Esophagus mucosa (tissue), 1 donor: ENCODE data around the gene FZD1. TPM values are rescaled to one million over a fixed set of nuclear protein-coding genes. Genes with fewer than 3 reads are reported as not detected.

ENCODE experiments used
- ATAC-seq: fragments of 200-7000 bp; cut with Tn5 transposase; one replicate; pipeline ENCODE4 v1.9.1; 2020
- total RNA-seq: library from RNA; stranded (reverse); gene quantifications from one replicate; pipeline ENCODE4 v1.2.4, GENCODE V29; 2023
- donor health status: DM: yes; HTN: yes; CAD: no.

FZD1 gene
- total RNA-seq, 1 donor from 2014 or later: 7.1 TPM

DNA sequence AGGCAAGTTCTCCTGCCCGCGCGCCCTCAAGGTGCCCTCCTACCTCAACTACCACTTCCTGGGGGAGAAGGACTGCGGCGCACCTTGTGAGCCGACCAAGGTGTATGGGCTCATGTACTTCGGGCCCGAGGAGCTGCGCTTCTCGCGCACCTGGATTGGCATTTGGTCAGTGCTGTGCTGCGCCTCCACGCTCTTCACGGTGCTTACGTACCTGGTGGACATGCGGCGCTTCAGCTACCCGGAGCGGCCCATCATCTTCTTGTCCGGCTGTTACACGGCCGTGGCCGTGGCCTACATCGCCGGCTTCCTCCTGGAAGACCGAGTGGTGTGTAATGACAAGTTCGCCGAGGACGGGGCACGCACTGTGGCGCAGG lies 1.4 kb downstream of the FZD1 start:
- ATAC-seq: peak; percentile 6

DNA sequence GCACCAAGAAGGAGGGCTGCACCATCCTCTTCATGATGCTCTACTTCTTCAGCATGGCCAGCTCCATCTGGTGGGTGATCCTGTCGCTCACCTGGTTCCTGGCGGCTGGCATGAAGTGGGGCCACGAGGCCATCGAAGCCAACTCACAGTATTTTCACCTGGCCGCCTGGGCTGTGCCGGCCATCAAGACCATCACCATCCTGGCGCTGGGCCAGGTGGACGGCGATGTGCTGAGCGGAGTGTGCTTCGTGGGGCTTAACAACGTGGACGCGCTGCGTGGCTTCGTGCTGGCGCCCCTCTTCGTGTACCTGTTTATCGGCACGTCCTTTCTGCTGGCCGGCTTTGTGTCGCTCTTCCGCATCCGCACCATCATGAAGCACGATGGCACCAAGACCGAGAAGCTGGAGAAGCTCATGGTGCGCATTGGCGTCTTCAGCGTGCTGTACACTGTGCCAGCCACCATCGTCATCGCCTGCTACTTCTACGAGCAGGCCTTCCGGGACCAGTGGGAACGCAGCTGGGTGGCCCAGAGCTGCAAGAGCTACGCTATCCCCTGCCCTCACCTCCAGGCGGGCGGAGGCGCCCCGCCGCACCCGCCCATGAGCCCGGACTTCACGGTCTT lies 1.9 kb downstream of the FZD1 start:
- ATAC-seq: peak; percentile 14

- ATAC-seq: no peak
Measured at GRCh38 chr7:91266689-91267090, 2.5 kb downstream of the FZD1 start.

DNA sequence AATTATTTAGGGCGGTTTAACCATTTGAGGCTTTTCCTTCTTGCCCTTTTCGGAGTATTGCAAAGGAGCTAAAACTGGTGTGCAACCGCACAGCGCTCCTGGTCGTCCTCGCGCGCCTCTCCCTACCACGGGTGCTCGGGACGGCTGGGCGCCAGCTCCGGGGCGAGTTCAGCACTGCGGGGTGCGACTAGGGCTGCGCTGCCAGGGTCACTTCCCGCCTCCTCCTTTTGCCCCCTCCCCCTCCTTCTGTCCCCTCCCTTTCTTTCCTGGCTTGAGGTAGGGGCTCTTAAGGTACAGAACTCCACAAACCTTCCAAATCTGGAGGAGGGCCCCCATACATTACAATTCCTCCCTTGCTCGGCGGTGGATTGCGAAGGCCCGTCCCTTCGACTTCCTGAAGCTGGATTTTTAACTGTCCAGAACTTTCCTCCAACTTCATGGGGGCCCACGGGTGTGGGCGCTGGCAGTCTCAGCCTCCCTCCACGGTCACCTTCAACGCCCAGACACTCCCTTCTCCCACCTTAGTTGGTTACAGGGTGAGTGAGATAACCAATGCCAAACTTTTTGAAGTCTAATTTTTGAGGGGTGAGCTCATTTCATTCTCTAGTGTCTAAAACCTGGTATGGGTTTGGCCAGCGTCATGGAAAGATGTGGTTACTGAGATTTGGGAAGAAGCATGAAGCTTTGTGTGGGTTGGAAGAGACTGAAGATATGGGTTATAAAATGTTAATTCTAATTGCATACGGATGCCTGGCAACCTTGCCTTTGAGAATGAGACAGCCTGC lies 3.1 kb downstream of the FZD1 start:
- ATAC-seq: no peak

- ATAC-seq: no peak
Measured at GRCh38 chr7:91270372-91270771, 6.1 kb downstream of the FZD1 start.

- no peak for ATAC-seq
Measured at GRCh38 chr7:91276909-91277308, 12.7 kb downstream of the FZD1 start.

GRCh38 chr7:91280185-91280584 lies 16.0 kb downstream of the FZD1 start:
- no peak for ATAC-seq

GRCh38 chr7:91280604-91281003 lies 16.4 kb downstream of the FZD1 start:
- no peak for ATAC-seq

- no peak for ATAC-seq
Measured at GRCh38 chr7:91285696-91286355, 21.6 kb downstream of the FZD1 start.

DNA sequence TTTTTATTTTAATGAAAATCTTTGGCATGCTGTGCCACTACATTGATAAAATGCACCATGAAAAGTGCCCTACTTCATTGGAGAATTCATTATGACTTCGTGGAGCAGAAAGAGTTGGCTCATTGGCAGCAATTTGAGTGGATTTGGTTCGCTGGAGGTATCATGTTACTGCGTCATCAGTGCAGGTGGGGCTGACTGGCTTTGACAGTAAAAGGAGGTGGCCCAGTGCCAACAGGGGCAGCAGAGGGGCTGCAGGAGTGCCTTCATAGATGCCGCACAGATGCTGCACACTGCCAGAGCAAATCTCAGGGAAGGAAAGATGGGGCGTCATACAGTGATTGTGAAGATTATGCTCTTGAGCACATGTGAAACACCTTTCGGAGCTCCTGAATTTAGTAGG lies 22.2 kb downstream of the FZD1 start:
- ATAC-seq: no peak

DNA sequence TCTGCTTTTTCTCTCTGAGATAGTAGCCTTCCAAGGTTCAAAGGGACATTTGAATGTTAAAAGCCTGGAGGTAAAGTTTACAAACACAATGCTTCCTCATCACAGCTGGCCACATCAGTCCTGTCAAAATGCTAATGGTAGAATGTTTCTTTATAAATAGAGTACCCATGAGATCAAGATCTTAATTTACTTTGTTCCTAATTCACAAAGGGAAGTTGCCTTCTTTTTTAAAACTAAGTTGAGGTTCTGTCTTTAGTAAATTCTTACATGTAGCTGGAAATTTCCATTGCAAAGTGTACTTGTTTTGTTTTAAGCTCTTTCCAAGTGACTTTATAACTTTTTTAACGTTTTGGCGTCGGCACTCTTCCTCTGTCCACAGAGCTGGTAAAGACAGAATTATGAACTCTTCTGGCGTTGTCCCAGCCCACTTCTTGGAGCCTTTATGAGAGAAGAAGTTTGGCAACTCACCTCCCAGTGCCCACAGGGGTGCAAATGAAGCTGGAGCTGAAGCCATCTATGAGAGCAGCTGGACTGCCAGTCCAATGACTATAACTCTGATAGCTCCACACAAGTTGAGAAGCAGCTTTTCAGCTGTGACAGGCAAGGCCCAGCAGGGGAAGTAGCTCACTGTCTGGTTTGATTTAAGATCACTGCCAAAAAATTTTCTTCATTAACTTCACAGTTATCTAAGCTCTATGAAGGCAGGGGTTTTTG lies 23.3 kb downstream of the FZD1 start:
- ATAC-seq: no peak

GRCh38 chr7:91288208-91288824 lies 24.1 kb downstream of the FZD1 start:
- ATAC-seq: peak; percentile 75

GRCh38 chr7:91289633-91290254 lies 25.5 kb downstream of the FZD1 start:
- ATAC-seq: no peak

- ATAC-seq: no peak
Measured at GRCh38 chr7:91291302-91291701, 27.1 kb downstream of the FZD1 start.

GRCh38 chr7:91291902-91292301 lies 27.7 kb downstream of the FZD1 start:
- peak; percentile 18 for ATAC-seq

- no peak for ATAC-seq
Measured at GRCh38 chr7:91292506-91292905, 28.3 kb downstream of the FZD1 start.

GRCh38 chr7:91293136-91293535 lies 28.9 kb downstream of the FZD1 start:
- no peak for ATAC-seq

DNA sequence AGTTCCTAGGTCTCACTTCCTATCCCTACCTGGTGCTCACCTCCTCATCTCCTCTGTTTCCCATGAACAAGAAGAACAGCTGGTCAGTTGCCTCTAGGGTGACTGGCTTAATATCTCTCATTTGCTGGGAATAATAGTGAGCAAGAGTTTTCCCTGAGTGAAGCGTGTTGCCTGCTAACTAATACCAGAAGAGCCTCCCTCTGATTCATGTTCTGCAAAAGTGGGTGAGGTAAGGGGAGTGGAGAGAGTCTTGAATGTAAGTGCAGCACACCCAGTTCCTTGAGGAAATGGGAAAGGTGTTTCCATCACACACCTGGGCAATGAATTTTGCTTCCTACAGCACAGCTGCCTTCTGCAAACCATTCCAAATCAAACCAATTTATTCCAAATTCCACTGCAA lies 29.6 kb downstream of the FZD1 start:
- ATAC-seq: peak; percentile 96

DNA sequence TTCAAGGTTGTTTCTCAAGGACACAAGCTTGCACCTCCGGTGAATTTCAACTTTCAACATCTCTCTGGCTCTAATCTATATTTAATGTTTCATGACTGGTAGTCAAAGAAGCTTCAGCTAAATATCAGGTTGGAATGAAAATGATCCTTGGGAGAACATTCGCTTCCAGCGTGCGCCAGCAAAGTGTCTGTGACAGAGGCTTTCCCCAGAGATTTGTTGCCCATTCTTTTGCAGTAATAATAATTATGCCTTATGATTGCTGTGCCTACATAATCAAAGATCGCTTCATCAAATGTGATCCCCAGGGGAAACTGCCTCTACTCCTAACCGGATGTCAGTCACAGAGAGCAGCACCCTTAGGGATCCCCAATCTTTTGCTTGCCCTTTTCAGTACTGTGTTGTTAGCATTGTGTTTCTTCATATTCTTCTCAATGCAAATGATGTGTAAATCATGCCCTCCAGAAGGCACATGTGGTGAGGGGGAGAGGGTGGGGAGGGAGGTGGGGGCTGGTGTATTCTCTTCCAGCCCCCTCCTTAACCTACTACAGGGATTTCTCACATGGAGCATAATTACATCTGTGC lies 30.5 kb downstream of the FZD1 start:
- no peak for ATAC-seq

DNA sequence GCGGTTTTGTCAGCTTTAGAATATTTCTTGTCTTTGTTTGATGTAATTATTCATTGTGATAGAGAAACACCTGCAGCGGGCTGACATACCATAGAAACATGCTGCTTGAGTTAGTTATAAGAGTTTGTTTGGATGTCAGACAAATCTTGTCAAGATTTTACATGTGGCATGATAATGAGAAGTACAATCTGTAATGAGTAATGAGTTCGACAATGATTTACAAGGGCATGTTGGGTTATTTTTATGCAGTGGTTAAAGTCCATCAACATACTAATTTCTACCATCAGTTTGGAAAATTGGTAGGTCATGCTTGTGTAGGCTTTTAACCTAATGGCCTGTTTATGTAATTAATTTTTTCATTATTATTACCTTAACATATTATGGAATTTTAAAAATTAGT lies 31.3 kb downstream of the FZD1 start:
- no peak for ATAC-seq

DNA sequence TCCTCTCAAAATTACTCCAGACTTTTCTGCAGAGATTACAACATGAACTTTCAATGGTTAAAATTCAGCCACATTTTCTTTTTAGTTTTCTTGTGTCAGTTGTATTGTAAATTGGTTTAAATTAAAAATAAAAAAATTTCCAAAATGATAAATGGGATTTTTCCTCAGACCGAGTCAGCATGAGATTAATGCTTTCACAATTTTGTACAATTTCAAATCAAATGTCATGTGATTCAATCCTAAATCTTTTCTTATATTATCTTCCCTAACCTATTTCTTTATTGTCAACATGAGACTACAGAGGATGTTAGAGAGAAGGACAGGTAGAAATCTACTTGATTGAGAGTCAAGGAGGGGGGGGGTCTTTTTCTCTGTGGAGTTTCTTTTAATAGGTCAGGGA lies 33.7 kb downstream of the FZD1 start:
- no peak for ATAC-seq
